ENCODE measurements around the gene IRF2.

GRCh38 chr4:184464759-184465454 is 9.4 kb downstream of the IRF2 start:
- TF ChIP-seq CTCF (IDR thresholded peaks at IDR 0.05; ENCODE audit: low read length): no peak
- no peak for TF ChIP-seq EZH2 (optimal IDR thresholded peaks at IDR 0.05; ENCODE audit: low read depth, low read length)
